H1 (cell line): ENCODE measurements around the gene ITGA3. TPM values are rescaled to one million over a fixed set of nuclear protein-coding genes. Genes with fewer than 3 reads are reported as not detected.

ENCODE experiments used
- CTCF ChIA-PET: fragments of 300-600 bp; sonication (Branson Sonifier 250); formaldehyde crosslinking; loops from one replicate; lab custom pipeline; 2021; ENCODE audit not compliant: partially characterized antibody; lab: Charles Lee
- POLR2A ChIA-PET: fragments of 300-600 bp; sonication (Branson Sonifier 250); formaldehyde crosslinking; loops from one replicate; lab custom pipeline; 2021; ENCODE audit warnings: inconsistent platforms; ENCODE audit not compliant: partially characterized antibody; lab: Charles Lee
- DNase-seq, 2 experiments: peaks; one replicate each; pipeline versions ENCODE4 v3.0.0 to v3.0.0-alpha.2; 2010 to 2022; ENCODE audit warnings: low spot score in 2 of 2, low read depth in 1 of 2, mixed read lengths in 1 of 2
- FAIRE-seq: peaks from 2 replicates; lab custom pipeline; 2011; peaks lifted over from hg19 to GRCh38; lab: Jason Lieb, UNC
- H2AFZ ChIP-seq: 2 replicates; pipeline ENCODE4 v1.8.1; 2012; ENCODE audit warnings: low read length, inconsistent platforms
- H2AK5ac ChIP-seq: 2 replicates; pipeline ENCODE4 v1.6.1; 2013; ENCODE audit warnings: low read depth, low read length
- H2BK120ac ChIP-seq: replicated peaks from 2 replicates; pipeline ENCODE3; 2013; ENCODE audit warnings: low read depth, low read length, inconsistent platforms
- H2BK12ac ChIP-seq: 2 replicates; pipeline ENCODE4 v1.6.1; 2013; ENCODE audit warnings: low read depth, low read length
- H2BK15ac ChIP-seq: 2 replicates; pipeline ENCODE4 v1.6.1; 2013; ENCODE audit warnings: low read length
- H2BK20ac ChIP-seq: 2 replicates; pipeline ENCODE4 v1.6.1; 2013; ENCODE audit warnings: low read length
- H2BK5ac ChIP-seq: 2 replicates; pipeline ENCODE4 v1.6.1; 2013; ENCODE audit warnings: low read depth, low read length
- H3K14ac ChIP-seq: 2 replicates; pipeline ENCODE4 v1.6.1; 2013; ENCODE audit warnings: inconsistent platforms; ENCODE audit not compliant: insufficient read length
- H3K18ac ChIP-seq: 2 replicates; pipeline ENCODE4 v1.6.1; 2013; ENCODE audit warnings: low read length; ENCODE audit errors: extremely low read depth
- H3K23ac ChIP-seq: 2 replicates; pipeline ENCODE4 v1.6.1; 2013; ENCODE audit warnings: inconsistent platforms; ENCODE audit not compliant: insufficient read length
- H3K23me2 ChIP-seq: 2 replicates; pipeline ENCODE4 v1.6.1; 2013; ENCODE audit warnings: low read depth, low read length
- H3K27ac ChIP-seq: 2 replicates; pipeline ENCODE4 v1.6.1; 2011; ENCODE audit warnings: low read depth, low read length, inconsistent platforms
- H3K27me3 ChIP-seq, 4 experiments: replicated peaks in 1 of 4; 1 replicate in 1 of 4; 2 replicates in 3 of 4; pipeline versions ENCODE4 v1.6.1 to v1.8.1; 2011 to 2013; ENCODE audit warnings: low read length in 3 of 4, mild to moderate bottlenecking in 3 of 4, inconsistent platforms in 2 of 4, mixed read lengths in 2 of 4, moderate library complexity in 1 of 4; ENCODE audit not compliant: control insufficient read depth in 3 of 4, insufficient read depth in 3 of 4; ENCODE audit errors: extremely low read depth in 1 of 4
- H3K36me3 ChIP-seq, 4 experiments: 2 replicates each; pipeline versions ENCODE4 v1.6.1 to v1.8.1; 2011 to 2013; ENCODE audit warnings: mild to moderate bottlenecking in 4 of 4, low read length in 3 of 4, moderate library complexity in 2 of 4, control low read depth in 1 of 4, inconsistent platforms in 1 of 4; ENCODE audit not compliant: insufficient read depth in 4 of 4, control insufficient read depth in 2 of 4
- H3K4ac ChIP-seq: replicated peaks from 2 replicates; pipeline ENCODE3; 2013; ENCODE audit warnings: low read length, low read depth, mixed read lengths, inconsistent platforms; ENCODE audit not compliant: insufficient read length
- H3K4me1 ChIP-seq, 4 experiments: replicated peaks in 1 of 4; 1 replicate in 1 of 4; 2 replicates in 3 of 4; pipeline versions ENCODE4 v1.6.1 to v1.8.1; 2011 to 2013; ENCODE audit warnings: low read length in 3 of 4, inconsistent platforms in 2 of 4, mixed read lengths in 1 of 4; ENCODE audit not compliant: insufficient read depth in 4 of 4, control insufficient read depth in 3 of 4
- H3K4me2 ChIP-seq, 2 experiments: 2 replicates each; pipeline versions ENCODE4 v1.6.1 to v1.8.1; 2011 to 2013; ENCODE audit warnings: low read depth in 2 of 2, low read length in 2 of 2, control low read depth in 1 of 2, inconsistent platforms in 1 of 2, mild to moderate bottlenecking in 1 of 2; ENCODE audit not compliant: insufficient read depth in 1 of 2
- H3K4me3 ChIP-seq, 4 experiments: fragments of 200-600, 300-600 bp in 1 of 4; sonication (generic), shearing (Covaris generic), sonication (Bioruptor Twin) in 1 of 4; 2 replicates each; pipeline versions ENCODE4 v1.5.1 to v1.8.1; 2011 to 2016; ENCODE audit warnings: low read length in 4 of 4, low read depth in 3 of 4, control low read depth in 2 of 4, inconsistent platforms in 2 of 4, mild to moderate bottlenecking in 2 of 4, mixed read lengths in 1 of 4, moderate library complexity in 1 of 4; ENCODE audit not compliant: insufficient read depth in 2 of 4; ENCODE audit errors: extremely low read depth in 1 of 4
- H3K56ac ChIP-seq: replicated peaks from 2 replicates; pipeline ENCODE3; 2013; ENCODE audit warnings: low read depth, mild to moderate bottlenecking, mixed read lengths, low read length, inconsistent platforms; ENCODE audit not compliant: insufficient read length
- H3K79me1 ChIP-seq: 2 replicates; pipeline ENCODE4 v1.6.1; 2013; ENCODE audit warnings: low read depth, low read length, control low read depth
- H3K79me2 ChIP-seq, 2 experiments: 2 replicates each; pipeline versions ENCODE4 v1.6.1 to v1.8.1; 2012 to 2013; ENCODE audit warnings: low read length in 2 of 2, mild to moderate bottlenecking in 2 of 2, inconsistent platforms in 1 of 2; ENCODE audit not compliant: insufficient read depth in 2 of 2, control insufficient read depth in 1 of 2
- H3K9ac ChIP-seq, 4 experiments: replicated peaks in 1 of 4; 1 replicate in 1 of 4; 2 replicates in 3 of 4; pipeline versions ENCODE4 v1.6.1 to v1.8.1; 2011 to 2013; ENCODE audit warnings: low read depth in 3 of 4, low read length in 3 of 4, control low read depth in 2 of 4, mild to moderate bottlenecking in 2 of 4, moderate library complexity in 2 of 4, inconsistent platforms in 1 of 4; ENCODE audit errors: extremely low read depth in 1 of 4
- H3K9me3 ChIP-seq, 2 experiments: 2 replicates each; pipeline versions ENCODE4 v1.6.1 to v1.8.1; 2012 to 2013; ENCODE audit warnings: mild to moderate bottlenecking in 2 of 2, moderate library complexity in 2 of 2, control low read depth in 1 of 2, inconsistent platforms in 1 of 2, low read depth in 1 of 2, low read length in 1 of 2, mixed read lengths in 1 of 2; ENCODE audit not compliant: insufficient read depth in 2 of 2
- H4K20me1 ChIP-seq, 2 experiments: replicated peaks in 1 of 2; 2 replicates each; pipeline versions ENCODE3 to v1.8.1; 2011 to 2013; ENCODE audit warnings: inconsistent platforms in 2 of 2, low read length in 2 of 2, mild to moderate bottlenecking in 1 of 2; ENCODE audit not compliant: insufficient read depth in 2 of 2, control insufficient read depth in 1 of 2
- H4K5ac ChIP-seq: 2 replicates; pipeline ENCODE4 v1.6.1; 2013; ENCODE audit warnings: low read length, low read depth, mixed read lengths, inconsistent platforms; ENCODE audit not compliant: insufficient read length
- H4K8ac ChIP-seq: 2 replicates; pipeline ENCODE4 v1.8.0; 2013; ENCODE audit warnings: mild to moderate bottlenecking, moderate library complexity, low read length, inconsistent platforms; ENCODE audit not compliant: insufficient read depth; ENCODE audit errors: extremely low read depth
- H4K91ac ChIP-seq: replicated peaks from 2 replicates; pipeline ENCODE3; 2013; ENCODE audit warnings: low read length, mixed read lengths, inconsistent platforms; ENCODE audit not compliant: insufficient read length
- ASH2L ChIP-seq: fragments of 200-600, 300-600 bp; sonication (generic); IDR thresholded peaks from one replicate; pipeline ENCODE4 v1.7.1; 2017; ENCODE audit warnings: low read length
- WGBS, 2 experiments: shearing (Covaris generic) in 1 of 2; methylation state at CpG; one replicate each; pipeline versions ENCODE4 v1.1.6 to v1.1.7; 2013 to 2015; ENCODE audit warnings: low lambda C conversion rate in 2 of 2, mixed read lengths in 2 of 2, inconsistent platforms in 1 of 2, low coverage in 1 of 2, missing lambda C conversion rate in 1 of 2; ENCODE audit not compliant: insufficient replicate concordance in 2 of 2, insufficient coverage in 1 of 2, insufficient read length in 1 of 2; ENCODE audit errors: extremely low coverage in 1 of 2, missing lambda C conversion rate in 1 of 2; 5-methylcytosine and 5-hydroxymethylcytosine counted together
- polyA plus RNA-seq, 7 experiments: library from polyadenylated mRNA; depleted of rRNA in 3 of 7; stranded (reverse) in 5 of 7; unstranded in 2 of 7; fragments of >200 nt in 5 of 7; fragments of 200-250 nt in 2 of 7; gene quantifications; 1 replicate in 5 of 7; 2 replicates in 1 of 7; 4 replicates in 1 of 7; pipeline versions ENCODE4 v1.2.1 to v1.2.3, GENCODE V29; 2011 to 2013; ENCODE audit warnings: missing spikeins in 2 of 7, mixed read lengths in 2 of 7
- total RNA-seq: library from RNA; stranded (reverse); fragmentation: NEBNext Ultra II Directional; extraction: Animal tissue kit (Norgen Biotek cat#: 25700); gene quantifications from 2 replicates; pipeline ENCODE4 v1.2.1, GENCODE V29; 2021

ITGA3 gene
- total and polyA plus RNA-seq, 2 of the 8 experiments (the other 6 are each of a cell fraction or from before 2014, with no cell fraction given), result 24.0 to 24.2 TPM

- Histone ChIP-seq H3K79me1 (no peaks in the 10 kb centered on the region), H2BK12ac (no peak overlapping the region), H3K56ac (no peak overlapping the region), H4K8ac (no peak overlapping the region), H4K5ac (no peak overlapping the region), H2BK20ac (no peak overlapping the region), H4K91ac (no peak overlapping the region), H3K9me3 (peaks cover 16 to 21% of the 10 kb centered on the region in 2 experiments), H3K4ac (no peak overlapping the region), H2AFZ (no peak overlapping the region), H2AK5ac (no peak overlapping the region), H3K23ac (no peak overlapping the region), H3K36me3 (no peaks in the 10 kb centered on the region), H2BK15ac (no peak overlapping the region), H3K14ac (no peak overlapping the region), H3K4me3 (no peak overlapping the region), H2BK5ac (no peak overlapping the region), H3K27me3 (no peaks in the 10 kb centered on the region), H3K79me2 (no peaks in the 10 kb centered on the region), H3K23me2 (no peaks in the 10 kb centered on the region), H3K4me2 (no peak overlapping the region), H2BK120ac (no peak overlapping the region), H3K9ac (no peak overlapping the region), H3K18ac (no peak overlapping the region), H3K4me1 (no peaks in the 10 kb centered on the region), H4K20me1 (no peaks in the 10 kb centered on the region), H3K27ac (no peak overlapping the region)
- TF ChIP-seq ASH2L, result no peak
- CTCF ChIA-PET, result interaction anchor here (0.8 to 2.6 kb wide), 5 partner anchors 11 to 114 kb away, joined by 3 to 9 read pairs (median 6); no protein-coding TSS in a partner anchor
- FAIRE-seq (no peak), DNase-seq (no peak)
- 14% methylated on average over 1 of the region's 1 CpG; no CpG with 5 or more reads in 1 of the 2 experiments for WGBS, 2 experiments
- POLR2A ChIA-PET, result no interaction called here
Observed at GRCh38 chr17:50014471-50015088, 41.3 kb upstream of the ITGA3 start.
